Choroid plexus epithelial cell (primary cell): ENCODE data around the gene TRIP6.
A peak's percentile ranks its signal among the peaks of the same experiment; 100 is the strongest.

ENCODE experiments used
- DNase-seq: peaks from one replicate; pipeline ENCODE4 v3.0.0-alpha.2; 2010; ENCODE audit warnings: low read depth
- H3K4me3 ChIP-seq: 2 replicates; pipeline ENCODE4 v1.5.1; 2011; ENCODE audit warnings: low read depth, mild to moderate bottlenecking, control low read depth, low read length, moderate library complexity
- CTCF ChIP-seq: conservative IDR thresholded peaks from 2 replicates; pipeline ENCODE4 v1.5.1; 2011; ENCODE audit warnings: low read depth, mild to moderate bottlenecking, control low read depth, inconsistent platforms, low read length, moderate library complexity

The TRIP6 gene

GRCh38 chr7:100823534-100823933 is 43.7 kb upstream of the TRIP6 start:
- DNase-seq: no peak
- no peak for TF ChIP-seq CTCF
- H3K4me3 ChIP-seq: no peak overlapping the region

GRCh38 chr7:100824499-100825214 is 42.5 kb upstream of the TRIP6 start:
- H3K4me3 ChIP-seq: no peak overlapping the region
- DNase-seq: no peak
- TF ChIP-seq CTCF: no peak

GRCh38 chr7:100825215-100825671 is 41.9 kb upstream of the TRIP6 start:
- H3K4me3 ChIP-seq: peak overlapping the region; percentile 66
- peak; percentile 32 for DNase-seq
- TF ChIP-seq CTCF: no peak

- peak; percentile 44 for TF ChIP-seq CTCF
- DNase-seq: peak; percentile 57
- peak overlapping the region; percentile 66 for H3K4me3 ChIP-seq
Observed at GRCh38 chr7:100825751-100826513, 41.3 kb upstream of the TRIP6 start.

GRCh38 chr7:100826514-100827329 is 40.5 kb upstream of the TRIP6 start:
- DNase-seq: no peak
- TF ChIP-seq CTCF: no peak
- peak overlapping the region; percentile 66 for H3K4me3 ChIP-seq

GRCh38 chr7:100827330-100828226 is 39.6 kb upstream of the TRIP6 start, which contains the start of gene EPHB4:
Gene EPHB4 (minus strand): TSS chr7:100827523. CDS start chr7:100827030, 493 bp downstream.
- peak; percentile 55 for TF ChIP-seq CTCF
- peak; percentile 71 for DNase-seq
- peak within 1 kb of the TSS; percentile 66 for H3K4me3 ChIP-seq
